HEK293 (cell line): ENCODE data around the gene VPS9D1.
A peak's percentile ranks its signal among the peaks of the same experiment; 100 is the strongest.

ENCODE experiments used
- CTCF ChIA-PET: fragments of 350-600 bp; formaldehyde crosslinking; extraction: SDS; loops from one replicate; lab custom pipeline; 2021; ENCODE audit warnings: antibody characterized with exemption; lab: Yijun Ruan, JAX
- POLR2A ChIA-PET: fragments of 300-600 bp; formaldehyde crosslinking; extraction: SDS; loops from one replicate; lab custom pipeline; 2020; ENCODE audit warnings: antibody characterized with exemption, inconsistent platforms; lab: Yijun Ruan, JAX
- H3K27ac ChIP-seq: fragments of 200-500 bp; sonication (Bioruptor generic); 2 replicates; pipeline ENCODE4 v1.5.1; 2014; ENCODE audit warnings: low read depth, low read length, control low read depth, inconsistent platforms; ENCODE audit errors: extremely low read depth
- H3K36me3 ChIP-seq, 2 experiments: fragments of 200-500 bp in 1 of 2; sonication (Bioruptor generic) in 1 of 2; 1 replicate in 1 of 2; 2 replicates in 1 of 2; pipeline ENCODE4 v1.5.1; 2014 to 2017; ENCODE audit warnings: inconsistent platforms in 2 of 2, low read length in 2 of 2; ENCODE audit not compliant: control insufficient read depth in 2 of 2, insufficient read depth in 1 of 2
- H3K4me1 ChIP-seq: fragments of 200-500 bp; sonication (Bioruptor generic); 2 replicates; pipeline ENCODE4 v1.5.1; 2014; ENCODE audit warnings: mild to moderate bottlenecking, low read length, inconsistent platforms; ENCODE audit not compliant: control insufficient read depth, insufficient read depth
- H3K4me3 ChIP-seq: 2 replicates; pipeline ENCODE4 v1.5.1; 2011; ENCODE audit warnings: low read depth, mild to moderate bottlenecking, control low read depth, low read length, moderate library complexity
- H3K9me3 ChIP-seq: fragments of 200-500 bp; sonication (Bioruptor generic); 2 replicates; pipeline ENCODE4 v1.5.1; 2014; ENCODE audit warnings: low read depth, low read length, inconsistent platforms; ENCODE audit not compliant: control insufficient read depth, insufficient read depth
- GLIS1 ChIP-seq: fragments of 450-650 bp; formaldehyde crosslinking; IDR thresholded peaks from 2 replicates; pipeline ENCODE4 v1.5.1; 2016; ENCODE audit warnings: missing biosample characterization, missing genetic modification characterization
- KLF1 ChIP-seq: fragments of 450-650 bp; formaldehyde crosslinking; IDR thresholded peaks from 2 replicates; pipeline ENCODE4 v1.5.1; 2016; ENCODE audit warnings: missing biosample characterization, missing genetic modification characterization
- KLF7 ChIP-seq: fragments of 450-650 bp; formaldehyde crosslinking; IDR thresholded peaks from 2 replicates; pipeline ENCODE4 v1.5.1; 2016; ENCODE audit warnings: missing biosample characterization, missing genetic modification characterization, borderline replicate concordance
- KLF9 ChIP-seq: fragments of 450-650 bp; formaldehyde crosslinking; IDR thresholded peaks from 2 replicates; pipeline ENCODE4 v1.5.1; 2016; ENCODE audit warnings: missing biosample characterization, missing genetic modification characterization, low read depth
- PRDM4 ChIP-seq: fragments of 450-650 bp; formaldehyde crosslinking; IDR thresholded peaks from 2 replicates; pipeline ENCODE4 v1.5.1; 2017; ENCODE audit warnings: missing biosample characterization, missing genetic modification characterization
- ZBTB10 ChIP-seq: fragments of 450-650 bp; formaldehyde crosslinking; IDR thresholded peaks from 2 replicates; pipeline ENCODE4 v1.5.1; 2016; ENCODE audit warnings: missing biosample characterization, missing genetic modification characterization
- ZBTB20 ChIP-seq: fragments of 450-650 bp; formaldehyde crosslinking; IDR thresholded peaks from 2 replicates; pipeline ENCODE4 v1.5.1; 2016; ENCODE audit warnings: missing biosample characterization, missing genetic modification characterization
- ZNF223 ChIP-seq: fragments of 450-650 bp; formaldehyde crosslinking; IDR thresholded peaks from 2 replicates; pipeline ENCODE4 v1.5.1; 2016; ENCODE audit warnings: missing biosample characterization, missing genetic modification characterization
- ZNF324 ChIP-seq: fragments of 450-650 bp; formaldehyde crosslinking; IDR thresholded peaks from 2 replicates; pipeline ENCODE4 v1.5.1; 2016; ENCODE audit warnings: missing biosample characterization, missing genetic modification characterization
- ZNF335 ChIP-seq: fragments of 450-650 bp; formaldehyde crosslinking; conservative IDR thresholded peaks from 2 replicates; pipeline ENCODE4 v1.5.1; 2016; ENCODE audit warnings: missing biosample characterization, missing genetic modification characterization
- ZNF449 ChIP-seq: fragments of 450-650 bp; formaldehyde crosslinking; IDR thresholded peaks from 2 replicates; pipeline ENCODE4 v1.5.1; 2017; ENCODE audit warnings: missing biosample characterization, mild to moderate bottlenecking, missing genetic modification characterization, moderate library complexity
- ZNF621 ChIP-seq: fragments of 450-650 bp; formaldehyde crosslinking; IDR thresholded peaks from 2 replicates; pipeline ENCODE4 v1.5.1; 2017; ENCODE audit warnings: missing biosample characterization, missing genetic modification characterization
- ZNF623 ChIP-seq: fragments of 450-650 bp; formaldehyde crosslinking; IDR thresholded peaks from 2 replicates; pipeline ENCODE4 v1.5.1; 2016; ENCODE audit warnings: missing biosample characterization, missing genetic modification characterization
- ZNF664 ChIP-seq: fragments of 450-650 bp; formaldehyde crosslinking; IDR thresholded peaks from 2 replicates; pipeline ENCODE4 v1.5.1; 2016; ENCODE audit warnings: missing biosample characterization, missing genetic modification characterization
- ZSCAN4 ChIP-seq: fragments of 450-650 bp; formaldehyde crosslinking; IDR thresholded peaks from 2 replicates; pipeline ENCODE4 v1.5.1; 2017; ENCODE audit warnings: missing biosample characterization, missing genetic modification characterization
- ZXDB ChIP-seq: fragments of 450-650 bp; formaldehyde crosslinking; IDR thresholded peaks from 2 replicates; pipeline ENCODE4 v1.5.1; 2016; ENCODE audit warnings: missing biosample characterization, missing genetic modification characterization
- TF ChIP-seq, protein P1 (sequence below): fragments of 450-650 bp; formaldehyde crosslinking; optimal IDR thresholded peaks from 2 replicates; pipeline ENCODE3; 2016; ENCODE audit warnings: missing biosample characterization, mild to moderate bottlenecking, missing genetic modification characterization
- TF ChIP-seq, protein P2 (sequence below): fragments of 450-650 bp; formaldehyde crosslinking; IDR thresholded peaks from 2 replicates; pipeline ENCODE4 v1.5.1; 2016; ENCODE audit warnings: missing biosample characterization, missing genetic modification characterization

VPS9D1 gene

DNA sequence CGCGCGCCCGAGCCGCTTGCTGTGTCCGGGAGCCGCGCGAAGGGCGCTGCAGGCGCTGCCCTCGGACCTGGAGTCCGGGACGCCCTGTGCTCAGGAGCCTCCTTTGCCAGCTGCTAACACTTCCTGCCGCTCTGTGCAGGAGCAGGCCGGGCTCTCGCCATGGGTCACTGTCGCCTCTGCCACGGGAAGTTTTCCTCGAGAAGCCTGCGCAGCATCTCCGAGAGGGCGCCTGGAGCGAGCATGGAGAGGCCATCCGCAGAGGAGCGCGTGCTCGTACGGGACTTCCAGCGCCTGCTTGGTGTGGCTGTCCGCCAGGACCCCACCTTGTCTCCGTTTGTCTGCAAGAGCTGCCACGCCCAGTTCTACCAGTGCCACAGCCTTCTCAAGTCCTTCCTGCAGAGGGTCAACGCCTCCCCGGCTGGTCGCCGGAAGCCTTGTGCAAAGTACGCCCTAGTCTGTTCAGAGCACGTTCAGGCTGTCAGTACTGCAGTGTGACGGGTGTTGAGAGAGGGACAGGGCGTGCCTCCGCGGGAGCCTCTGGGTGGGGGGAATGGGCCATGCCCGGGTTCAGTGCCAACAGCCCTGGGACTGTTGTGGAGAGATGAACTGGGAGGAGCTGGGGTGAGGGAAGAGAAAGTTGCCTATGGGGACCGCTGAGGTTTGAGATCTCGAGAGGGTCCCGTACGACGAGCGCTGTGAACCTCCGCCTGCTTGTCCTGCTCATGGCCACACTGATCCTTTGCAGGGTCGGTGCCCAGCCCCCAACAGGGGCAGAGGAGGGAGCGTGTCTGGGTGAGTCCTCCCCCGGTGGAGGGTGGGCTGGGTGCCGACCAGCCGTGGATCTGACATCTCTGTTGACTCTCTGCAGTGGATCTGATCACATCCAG, 1.9 kb upstream of the VPS9D1 start:
- TF ChIP-seq PRDM4 (tag by site-specific recombination) (no peak), ZNF324 (tag by site-specific recombination) (no peak), ZNF621 (tag by site-specific recombination) (no peak), GLIS1 (peak; percentile 49), ZXDB (no peak), ZBTB20 (tag by site-specific recombination) (peak; percentile 63; the same call in 1 of the 2 replicates), KLF9 (tag by site-specific recombination) (peak; percentile 31; the same call in 1 of the 2 replicates), ZBTB10 (no peak), ZNF449 (tag by site-specific recombination) (no peak), ZSCAN4 (no peak), ZNF664 (tag by site-specific recombination) (no peak), ZNF623 (no peak), KLF7 (tag by site-specific recombination) (peak; percentile 56; the same call in 1 of the 2 replicates), KLF1 (peak; percentile 97), ZNF335 (tag by site-specific recombination) (peak; percentile 32; the same call in 1 of the 2 replicates), ZNF223 (tag by site-specific recombination) (no peak)
- TF ChIP-seq, protein P1, sequence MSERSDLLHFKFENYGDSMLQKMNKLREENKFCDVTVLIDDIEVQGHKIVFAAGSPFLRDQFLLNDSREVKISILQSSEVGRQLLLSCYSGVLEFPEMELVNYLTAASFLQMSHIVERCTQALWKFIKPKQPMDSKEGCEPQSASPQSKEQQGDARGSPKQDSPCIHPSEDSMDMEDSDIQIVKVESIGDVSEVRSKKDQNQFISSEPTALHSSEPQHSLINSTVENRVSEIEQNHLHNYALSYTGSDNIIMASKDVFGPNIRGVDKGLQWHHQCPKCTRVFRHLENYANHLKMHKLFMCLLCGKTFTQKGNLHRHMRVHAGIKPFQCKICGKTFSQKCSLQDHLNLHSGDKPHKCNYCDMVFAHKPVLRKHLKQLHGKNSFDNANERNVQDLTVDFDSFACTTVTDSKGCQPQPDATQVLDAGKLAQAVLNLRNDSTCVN = peak; percentile 32
- TF ChIP-seq, protein P2, sequence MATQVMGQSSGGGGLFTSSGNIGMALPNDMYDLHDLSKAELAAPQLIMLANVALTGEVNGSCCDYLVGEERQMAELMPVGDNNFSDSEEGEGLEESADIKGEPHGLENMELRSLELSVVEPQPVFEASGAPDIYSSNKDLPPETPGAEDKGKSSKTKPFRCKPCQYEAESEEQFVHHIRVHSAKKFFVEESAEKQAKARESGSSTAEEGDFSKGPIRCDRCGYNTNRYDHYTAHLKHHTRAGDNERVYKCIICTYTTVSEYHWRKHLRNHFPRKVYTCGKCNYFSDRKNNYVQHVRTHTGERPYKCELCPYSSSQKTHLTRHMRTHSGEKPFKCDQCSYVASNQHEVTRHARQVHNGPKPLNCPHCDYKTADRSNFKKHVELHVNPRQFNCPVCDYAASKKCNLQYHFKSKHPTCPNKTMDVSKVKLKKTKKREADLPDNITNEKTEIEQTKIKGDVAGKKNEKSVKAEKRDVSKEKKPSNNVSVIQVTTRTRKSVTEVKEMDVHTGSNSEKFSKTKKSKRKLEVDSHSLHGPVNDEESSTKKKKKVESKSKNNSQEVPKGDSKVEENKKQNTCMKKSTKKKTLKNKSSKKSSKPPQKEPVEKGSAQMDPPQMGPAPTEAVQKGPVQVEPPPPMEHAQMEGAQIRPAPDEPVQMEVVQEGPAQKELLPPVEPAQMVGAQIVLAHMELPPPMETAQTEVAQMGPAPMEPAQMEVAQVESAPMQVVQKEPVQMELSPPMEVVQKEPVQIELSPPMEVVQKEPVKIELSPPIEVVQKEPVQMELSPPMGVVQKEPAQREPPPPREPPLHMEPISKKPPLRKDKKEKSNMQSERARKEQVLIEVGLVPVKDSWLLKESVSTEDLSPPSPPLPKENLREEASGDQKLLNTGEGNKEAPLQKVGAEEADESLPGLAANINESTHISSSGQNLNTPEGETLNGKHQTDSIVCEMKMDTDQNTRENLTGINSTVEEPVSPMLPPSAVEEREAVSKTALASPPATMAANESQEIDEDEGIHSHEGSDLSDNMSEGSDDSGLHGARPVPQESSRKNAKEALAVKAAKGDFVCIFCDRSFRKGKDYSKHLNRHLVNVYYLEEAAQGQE = no peak
- Histone ChIP-seq H3K4me3 (peak overlapping the region; percentile 70), H3K4me1 (peaks cover 5% of the 10 kb centered on the region; the same call in 1 of the 2 replicates), H3K36me3 (peaks cover 21 to 41% of the 10 kb centered on the region in 2 experiments; a peak in 2 of 3 replicates), H3K27ac (peak overlapping the region; percentile 84; the same call in 1 of the 2 replicates), H3K9me3 (no peaks in the 10 kb centered on the region)
- POLR2A ChIA-PET = no interaction called here
- CTCF ChIA-PET = interaction anchor here (1.0 kb wide), 1 partner anchor 17 kb away, joined by 3 read pairs; no protein-coding TSS in a partner anchor
